CD8-positive, alpha-beta memory T cell (primary cell): ENCODE results near the gene TPSB2. TPM values are rescaled to one million over a fixed set of nuclear protein-coding genes. Genes with fewer than 3 reads are reported as not detected.

Source experiments
- CTCF ChIA-PET: fragments of 350-600 bp; sonication (Branson Sonifier 250); formaldehyde crosslinking; loops from one replicate; lab custom pipeline; 2021; ENCODE audit warnings: antibody characterized with exemption; lab: Charles Lee
- POLR2A ChIA-PET: fragments of 350-600 bp; sonication (Branson Sonifier 250); formaldehyde crosslinking; loops from one replicate; lab custom pipeline; 2021; ENCODE audit warnings: antibody characterized with exemption; lab: Charles Lee
- DNase-seq, 5 donors: peaks; one replicate each; pipeline versions ENCODE4 v3.0.0 to v3.0.0-alpha.2; 2020 to 2022; ENCODE audit warnings: mixed read lengths in 1 of 5
- H3K27ac ChIP-seq: one replicate; pipeline ENCODE4 v1.7.0; 2013; ENCODE audit warnings: low read depth, mild to moderate bottlenecking, low read length, moderate library complexity
- H3K27me3 ChIP-seq: 2 replicates; pipeline ENCODE4 v1.7.0; 2013; ENCODE audit warnings: low read length, mild to moderate bottlenecking; ENCODE audit not compliant: insufficient read depth, poor library complexity, severe bottlenecking
- H3K36me3 ChIP-seq: 2 replicates; pipeline ENCODE4 v1.7.0; 2013; ENCODE audit warnings: mild to moderate bottlenecking, low read length, moderate library complexity; ENCODE audit not compliant: insufficient read depth
- H3K4me1 ChIP-seq: 2 replicates; pipeline ENCODE4 v1.7.0; 2013; ENCODE audit warnings: mild to moderate bottlenecking, low read length, moderate library complexity; ENCODE audit not compliant: insufficient read depth
- H3K4me3 ChIP-seq: 2 replicates; pipeline ENCODE4 v1.7.0; 2013; ENCODE audit warnings: mild to moderate bottlenecking, low read length
- H3K9me3 ChIP-seq: 2 replicates; pipeline ENCODE4 v1.7.0; 2013; ENCODE audit warnings: mild to moderate bottlenecking, low read length
- H3K27ac Mint-ChIP-seq, 8 donors: one replicate each; pipeline ENCODE4 v1.8.0; 2020 to 2021; ENCODE audit warnings: mixed read lengths in 8 of 8, mild to moderate bottlenecking in 6 of 8, inconsistent platforms in 3 of 8, moderate library complexity in 3 of 8
- H3K27me3 Mint-ChIP-seq, 2 donors: one replicate each; pipeline ENCODE4 v1.8.0; 2020 to 2021; ENCODE audit warnings: mixed read lengths in 2 of 2, mild to moderate bottlenecking in 1 of 2, moderate library complexity in 1 of 2
- H3K36me3 Mint-ChIP-seq, 3 donors: one replicate each; pipeline ENCODE4 v1.8.0; 2020 to 2021; ENCODE audit warnings: mixed read lengths in 3 of 3, inconsistent platforms in 1 of 3, mild to moderate bottlenecking in 1 of 3
- H3K4me1 Mint-ChIP-seq, 3 donors: one replicate each; pipeline ENCODE4 v1.8.0; 2020 to 2021; ENCODE audit warnings: mixed read lengths in 3 of 3, inconsistent platforms in 1 of 3, mild to moderate bottlenecking in 1 of 3
- H3K4me3 Mint-ChIP-seq, 7 donors: one replicate each; pipeline ENCODE4 v1.8.0; 2020 to 2021; ENCODE audit warnings: mixed read lengths in 7 of 7, mild to moderate bottlenecking in 6 of 7, moderate library complexity in 4 of 7, inconsistent platforms in 2 of 7
- H3K9me3 Mint-ChIP-seq, 5 donors: one replicate each; pipeline ENCODE4 v1.8.0; 2020 to 2022; ENCODE audit warnings: mixed read lengths in 5 of 5, mild to moderate bottlenecking in 3 of 5, moderate library complexity in 2 of 5, inconsistent platforms in 1 of 5
- polyA plus RNA-seq: library from polyadenylated mRNA; unstranded; fragments of 300-500 nt; fragmentation: Illumina TruSeq; gene quantifications from one replicate; pipeline ENCODE4 v1.2.3, GENCODE V29; 2021
- total RNA-seq, 2 experiments: library from RNA; stranded (reverse); gene quantifications; one replicate each; pipeline ENCODE4 v1.2.3, GENCODE V29; 2021

The TPSB2 gene
- total and polyA plus RNA-seq, 3 experiments from 2014 or later, result not detected

DNA sequence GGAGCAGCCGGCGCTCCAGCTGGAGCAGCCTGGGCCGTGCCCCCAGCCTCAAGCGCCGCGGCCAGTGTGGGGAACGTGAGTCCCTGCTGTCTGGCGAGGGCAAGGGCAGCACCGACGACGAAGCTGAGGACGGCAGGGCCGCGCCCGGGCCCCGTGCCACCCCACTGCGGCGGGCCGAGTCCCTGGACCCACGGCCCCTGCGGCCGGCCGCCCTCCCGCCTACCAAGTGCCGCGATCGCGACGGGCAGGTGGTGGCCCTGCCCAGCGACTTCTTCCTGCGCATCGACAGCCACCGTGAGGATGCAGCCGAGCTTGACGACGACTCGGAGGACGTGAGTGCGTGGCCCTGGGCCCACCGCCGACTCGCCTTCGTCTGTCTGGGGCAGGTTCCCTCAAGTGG, 20.9 kb downstream of the TPSB2 start:
- H3K4me1 Mint-ChIP-seq, result peaks cover 0 to 4% (median 4%) of the 10 kb centered on the region in 3 donors
- Histone ChIP-seq H3K27ac (no peak overlapping the region), H3K36me3 (no peaks in the 10 kb centered on the region), H3K27me3 (no peaks in the 10 kb centered on the region), H3K4me1 (no peaks in the 10 kb centered on the region), H3K9me3 (no peaks in the 10 kb centered on the region), H3K4me3 (no peak overlapping the region)
- POLR2A ChIA-PET, result no interaction called here
- H3K9me3 Mint-ChIP-seq, result no peaks in the 10 kb centered on the region
- peak overlapping the region in 1 of 8 donors; percentile 50 for H3K27ac Mint-ChIP-seq
- no peaks in the 10 kb centered on the region for H3K36me3 Mint-ChIP-seq
- no peak for DNase-seq
- CTCF ChIA-PET, result no interaction called here
- H3K27me3 Mint-ChIP-seq, result peaks cover 0 to 2% of the 10 kb centered on the region in 2 donors
- no peak overlapping the region for H3K4me3 Mint-ChIP-seq

DNA sequence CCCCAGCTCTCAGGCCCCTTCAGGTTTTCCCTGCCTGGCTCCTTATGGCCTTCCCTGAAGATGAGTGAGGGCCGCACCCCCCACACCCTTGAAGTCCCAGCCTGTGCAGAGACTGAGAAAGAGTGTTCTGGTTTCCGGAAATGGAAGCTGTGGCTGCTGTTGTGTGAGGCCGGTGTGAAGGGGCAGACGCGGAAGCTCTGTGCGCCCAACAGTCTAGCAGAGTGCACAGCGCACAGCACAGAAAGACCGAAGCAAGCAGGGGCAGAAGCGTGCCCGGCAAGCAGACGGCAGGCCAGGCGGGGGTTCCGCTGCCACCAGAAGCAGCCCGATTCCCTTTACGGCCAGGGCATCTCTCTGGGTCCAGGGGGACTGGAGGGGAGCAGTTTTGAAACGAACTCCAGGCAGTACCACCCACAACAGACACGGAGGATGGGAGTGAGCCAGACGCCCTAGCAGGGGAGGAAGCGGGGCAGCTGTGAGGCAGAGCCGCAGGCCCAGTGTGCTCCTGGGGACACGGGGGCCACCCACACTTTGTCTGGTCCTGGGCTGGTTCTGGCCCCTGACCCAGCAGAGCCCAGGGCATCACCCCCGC, 21.6 kb downstream of the TPSB2 start:
- H3K27me3 ChIP-seq, result no peaks in the 10 kb centered on the region
- Mint-ChIP-seq H3K36me3 (no peaks in the 10 kb centered on the region), H3K27ac (peak overlapping the region in 6 of 8 donors; percentile 35 to 84 (median 70)), H3K4me3 (peak overlapping the region in 6 of 7 donors; percentile 60 to 88 (median 69)), H3K27me3 (peaks cover 0 to 2% of the 10 kb centered on the region in 2 donors), H3K4me1 (peaks cover 0 to 4% (median 4%) of the 10 kb centered on the region in 3 donors), H3K9me3 (no peaks in the 10 kb centered on the region)
- H3K27ac ChIP-seq, result no peak overlapping the region
- no peak for DNase-seq
- no peak overlapping the region for H3K4me3 ChIP-seq
- H3K9me3 ChIP-seq, result no peaks in the 10 kb centered on the region
- POLR2A ChIA-PET, result no interaction called here
- H3K36me3 ChIP-seq, result no peaks in the 10 kb centered on the region
- CTCF ChIA-PET, result no interaction called here
- H3K4me1 ChIP-seq, result no peaks in the 10 kb centered on the region

- Histone ChIP-seq H3K27ac (no peak overlapping the region), H3K9me3 (no peaks in the 10 kb centered on the region), H3K27me3 (no peaks in the 10 kb centered on the region), H3K4me1 (no peaks in the 10 kb centered on the region), H3K4me3 (no peak overlapping the region), H3K36me3 (no peaks in the 10 kb centered on the region)
- Mint-ChIP-seq H3K36me3 (no peaks in the 10 kb centered on the region), H3K27ac (no peak overlapping the region), H3K27me3 (peaks cover 0 to 2% of the 10 kb centered on the region in 2 donors), H3K9me3 (no peaks in the 10 kb centered on the region), H3K4me3 (peak overlapping the region in 4 of 7 donors; percentile 27 to 41 (median 36)), H3K4me1 (peaks cover 0 to 4% (median 4%) of the 10 kb centered on the region in 3 donors)
- ChIA-PET POLR2A (no interaction called here), CTCF (no interaction called here)
- no peak for DNase-seq
Observed at GRCh38 chr16:1206786-1207185, 23.2 kb downstream of the TPSB2 start.

DNA sequence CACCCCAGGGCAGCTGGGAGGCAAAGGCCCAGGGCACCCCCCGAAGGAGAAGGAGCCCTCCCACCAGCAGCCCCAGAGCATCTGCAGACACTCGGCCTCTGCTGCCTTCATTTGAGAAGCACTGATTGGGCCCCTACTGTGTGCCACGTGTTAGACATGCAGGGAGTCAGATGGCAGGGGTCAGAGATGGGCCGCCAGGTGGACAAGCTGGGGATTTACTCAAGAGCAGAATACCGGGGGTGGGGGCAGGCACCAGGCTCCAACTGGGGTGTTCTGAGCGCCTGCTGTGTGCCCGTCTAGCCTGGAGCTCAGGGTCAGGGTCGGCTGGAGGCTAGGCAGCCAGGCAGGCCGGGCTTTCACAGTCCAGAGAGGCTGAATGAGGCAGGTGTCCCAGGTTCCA, 23.7 kb downstream of the TPSB2 start:
- Histone ChIP-seq H3K9me3 (no peaks in the 10 kb centered on the region), H3K4me3 (no peak overlapping the region), H3K36me3 (no peaks in the 10 kb centered on the region), H3K4me1 (no peaks in the 10 kb centered on the region), H3K27ac (no peak overlapping the region), H3K27me3 (no peaks in the 10 kb centered on the region)
- CTCF ChIA-PET, result no interaction called here
- H3K27me3 Mint-ChIP-seq, result peaks cover 0 to 2% of the 10 kb centered on the region in 2 donors
- peaks cover 0 to 4% (median 4%) of the 10 kb centered on the region in 3 donors for H3K4me1 Mint-ChIP-seq
- no peaks in the 10 kb centered on the region for H3K9me3 Mint-ChIP-seq
- H3K4me3 Mint-ChIP-seq, result no peak overlapping the region
- no peak overlapping the region for H3K27ac Mint-ChIP-seq
- no peak for DNase-seq
- POLR2A ChIA-PET, result no interaction called here
- no peaks in the 10 kb centered on the region for H3K36me3 Mint-ChIP-seq

DNA sequence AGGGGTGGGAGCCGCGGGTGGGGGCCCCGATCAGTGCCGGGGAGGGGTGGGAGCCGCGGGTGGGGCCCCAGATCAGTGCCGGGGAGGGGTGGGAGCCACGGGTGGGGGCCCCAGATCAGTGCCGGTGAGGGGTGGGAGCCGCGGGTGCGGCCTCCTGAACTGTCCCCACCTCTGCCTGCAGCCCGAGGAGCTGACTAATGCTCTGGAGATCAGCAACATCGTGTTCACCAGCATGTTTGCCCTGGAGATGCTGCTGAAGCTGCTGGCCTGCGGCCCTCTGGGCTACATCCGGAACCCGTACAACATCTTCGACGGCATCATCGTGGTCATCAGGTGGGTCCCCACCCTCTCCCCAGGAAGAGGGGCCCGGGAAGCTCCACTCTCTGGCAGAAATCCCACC, 25.1 kb downstream of the TPSB2 start:
- H3K36me3 Mint-ChIP-seq, result no peaks in the 10 kb centered on the region
- ChIA-PET CTCF (no interaction called here), POLR2A (no interaction called here)
- peaks cover 0 to 4% of the 10 kb centered on the region in 2 donors for H3K27me3 Mint-ChIP-seq
- no peak overlapping the region for H3K27ac ChIP-seq
- H3K9me3 ChIP-seq, result no peaks in the 10 kb centered on the region
- H3K4me3 ChIP-seq, result no peak overlapping the region
- H3K4me3 Mint-ChIP-seq, result no peak overlapping the region
- no peaks in the 10 kb centered on the region for H3K27me3 ChIP-seq
- H3K4me1 Mint-ChIP-seq, result peaks cover 0 to 4% (median 4%) of the 10 kb centered on the region in 3 donors
- H3K9me3 Mint-ChIP-seq, result no peaks in the 10 kb centered on the region
- H3K27ac Mint-ChIP-seq, result no peak overlapping the region
- no peak for DNase-seq
- H3K4me1 ChIP-seq, result no peaks in the 10 kb centered on the region
- no peaks in the 10 kb centered on the region for H3K36me3 ChIP-seq

DNA sequence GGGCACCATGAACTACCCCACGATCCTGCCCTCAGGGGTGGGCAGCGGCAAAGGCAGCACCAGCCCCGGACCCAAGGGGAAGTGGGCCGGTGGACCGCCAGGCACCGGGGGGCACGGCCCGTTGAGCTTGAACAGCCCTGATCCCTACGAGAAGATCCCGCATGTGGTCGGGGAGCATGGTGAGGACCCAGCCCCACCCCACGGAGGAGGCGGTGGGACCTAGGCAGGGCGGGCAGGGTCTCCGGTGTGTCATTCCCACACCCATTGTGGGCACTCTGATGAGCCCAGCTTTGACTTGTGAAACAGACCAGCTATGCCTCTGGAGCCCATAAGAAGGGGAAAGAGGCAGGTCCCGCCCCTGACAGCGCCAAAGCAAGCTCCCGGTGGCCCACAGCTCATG, 27.7 kb downstream of the TPSB2 start:
- Histone ChIP-seq H3K4me3 (no peak overlapping the region), H3K36me3 (no peaks in the 10 kb centered on the region), H3K4me1 (no peaks in the 10 kb centered on the region), H3K27me3 (no peaks in the 10 kb centered on the region), H3K9me3 (no peaks in the 10 kb centered on the region), H3K27ac (no peak overlapping the region)
- Mint-ChIP-seq H3K36me3 (no peaks in the 10 kb centered on the region), H3K27ac (no peak overlapping the region), H3K9me3 (no peaks in the 10 kb centered on the region), H3K4me3 (no peak overlapping the region), H3K27me3 (peaks cover 0 to 3% of the 10 kb centered on the region in 2 donors), H3K4me1 (peaks cover 0 to 2% (median 0%) of the 10 kb centered on the region in 3 donors)
- ChIA-PET CTCF (no interaction called here), POLR2A (no interaction called here)
- no peak for DNase-seq

DNA sequence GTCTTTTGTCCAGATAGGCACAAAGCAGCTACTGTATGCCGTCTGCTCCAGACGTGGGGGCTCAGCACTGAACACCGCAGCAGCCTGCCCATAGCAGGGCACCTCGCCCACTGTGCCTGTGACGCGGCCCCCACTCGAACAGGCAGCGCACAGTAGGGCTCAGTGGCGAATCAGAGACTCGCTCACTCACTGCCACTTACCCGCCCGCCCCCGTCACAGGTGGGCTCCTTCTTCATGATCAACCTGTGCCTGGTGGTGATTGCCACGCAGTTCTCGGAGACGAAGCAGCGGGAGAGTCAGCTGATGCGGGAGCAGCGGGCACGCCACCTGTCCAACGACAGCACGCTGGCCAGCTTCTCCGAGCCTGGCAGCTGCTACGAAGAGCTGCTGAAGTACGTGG, 28.5 kb downstream of the TPSB2 start:
- peaks cover 0 to 7% of the 10 kb centered on the region in 2 donors for H3K27me3 Mint-ChIP-seq
- H3K36me3 ChIP-seq, result no peaks in the 10 kb centered on the region
- H3K27me3 ChIP-seq, result no peaks in the 10 kb centered on the region
- no peaks in the 10 kb centered on the region for H3K4me1 ChIP-seq
- H3K36me3 Mint-ChIP-seq, result no peaks in the 10 kb centered on the region
- H3K9me3 Mint-ChIP-seq, result no peaks in the 10 kb centered on the region
- H3K4me3 ChIP-seq, result no peak overlapping the region
- H3K27ac ChIP-seq, result no peak overlapping the region
- H3K9me3 ChIP-seq, result no peaks in the 10 kb centered on the region
- no peak overlapping the region for H3K27ac Mint-ChIP-seq
- no peak for DNase-seq
- H3K4me3 Mint-ChIP-seq, result no peak overlapping the region
- CTCF ChIA-PET, result no interaction called here
- POLR2A ChIA-PET, result no interaction called here
- H3K4me1 Mint-ChIP-seq, result peaks cover 0 to 2% (median 0%) of the 10 kb centered on the region in 3 donors

DNA sequence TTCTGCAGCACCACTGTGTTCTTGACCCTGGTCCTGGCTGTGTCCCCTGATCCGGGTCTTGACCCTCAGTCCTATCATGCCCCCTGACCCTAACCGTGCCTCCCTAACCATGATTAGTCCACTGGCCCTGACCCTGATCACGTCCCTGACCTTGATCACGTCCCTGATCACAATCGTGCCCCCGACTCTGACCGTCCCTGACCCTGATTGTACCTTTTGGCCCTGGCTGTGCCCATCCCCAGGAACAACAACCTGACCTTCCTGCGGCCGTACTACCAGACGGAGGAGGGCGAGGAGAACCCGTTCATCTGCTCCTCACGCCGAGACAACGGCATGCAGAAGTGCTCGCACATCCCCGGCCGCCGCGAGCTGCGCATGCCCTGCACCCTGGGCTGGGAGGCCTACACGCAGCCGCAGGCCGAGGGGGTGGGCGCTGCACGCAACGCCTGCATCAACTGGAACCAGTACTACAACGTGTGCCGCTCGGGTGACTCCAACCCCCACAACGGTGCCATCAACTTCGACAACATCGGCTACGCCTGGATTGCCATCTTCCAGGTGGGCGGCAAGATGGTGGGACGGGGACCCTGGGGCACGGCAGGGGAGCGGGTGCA, 29.9 kb downstream of the TPSB2 start:
- Mint-ChIP-seq H3K36me3 (no peaks in the 10 kb centered on the region), H3K27ac (no peak overlapping the region), H3K4me1 (peaks cover 0 to 2% (median 0%) of the 10 kb centered on the region in 3 donors), H3K27me3 (peaks cover 0 to 7% of the 10 kb centered on the region in 2 donors), H3K4me3 (peak overlapping the region in 2 of 7 donors; percentile 40 to 54), H3K9me3 (no peaks in the 10 kb centered on the region)
- no peaks in the 10 kb centered on the region for H3K9me3 ChIP-seq
- POLR2A ChIA-PET, result no interaction called here
- H3K4me1 ChIP-seq, result no peaks in the 10 kb centered on the region
- no peaks in the 10 kb centered on the region for H3K27me3 ChIP-seq
- no peaks in the 10 kb centered on the region for H3K36me3 ChIP-seq
- no peak for DNase-seq
- CTCF ChIA-PET, result no interaction called here
- no peak overlapping the region for H3K4me3 ChIP-seq
- H3K27ac ChIP-seq, result no peak overlapping the region
